CD8-positive, alpha-beta memory T cell (primary cell): ENCODE results near the gene ARF1. TPM values are rescaled to one million over a fixed set of nuclear protein-coding genes. Genes with fewer than 3 reads are reported as not detected.

Experiments
- CTCF ChIA-PET: fragments of 350-600 bp; sonication (Branson Sonifier 250); formaldehyde crosslinking; loops from one replicate; lab custom pipeline; 2021; ENCODE audit warnings: antibody characterized with exemption; lab: Charles Lee
- POLR2A ChIA-PET: fragments of 350-600 bp; sonication (Branson Sonifier 250); formaldehyde crosslinking; loops from one replicate; lab custom pipeline; 2021; ENCODE audit warnings: antibody characterized with exemption; lab: Charles Lee
- DNase-seq, 5 donors: peaks; one replicate each; pipeline versions ENCODE4 v3.0.0 to v3.0.0-alpha.2; 2020 to 2022; ENCODE audit warnings: mixed read lengths in 1 of 5
- H3K27ac ChIP-seq: one replicate; pipeline ENCODE4 v1.7.0; 2013; ENCODE audit warnings: low read depth, mild to moderate bottlenecking, low read length, moderate library complexity
- H3K27me3 ChIP-seq: 2 replicates; pipeline ENCODE4 v1.7.0; 2013; ENCODE audit warnings: low read length, mild to moderate bottlenecking; ENCODE audit not compliant: insufficient read depth, poor library complexity, severe bottlenecking
- H3K36me3 ChIP-seq: 2 replicates; pipeline ENCODE4 v1.7.0; 2013; ENCODE audit warnings: mild to moderate bottlenecking, low read length, moderate library complexity; ENCODE audit not compliant: insufficient read depth
- H3K4me1 ChIP-seq: 2 replicates; pipeline ENCODE4 v1.7.0; 2013; ENCODE audit warnings: mild to moderate bottlenecking, low read length, moderate library complexity; ENCODE audit not compliant: insufficient read depth
- H3K4me3 ChIP-seq: 2 replicates; pipeline ENCODE4 v1.7.0; 2013; ENCODE audit warnings: mild to moderate bottlenecking, low read length
- H3K9me3 ChIP-seq: 2 replicates; pipeline ENCODE4 v1.7.0; 2013; ENCODE audit warnings: mild to moderate bottlenecking, low read length
- H3K27ac Mint-ChIP-seq, 8 donors: one replicate each; pipeline ENCODE4 v1.8.0; 2020 to 2021; ENCODE audit warnings: mixed read lengths in 8 of 8, mild to moderate bottlenecking in 6 of 8, inconsistent platforms in 3 of 8, moderate library complexity in 3 of 8
- H3K27me3 Mint-ChIP-seq, 2 donors: one replicate each; pipeline ENCODE4 v1.8.0; 2020 to 2021; ENCODE audit warnings: mixed read lengths in 2 of 2, mild to moderate bottlenecking in 1 of 2, moderate library complexity in 1 of 2
- H3K36me3 Mint-ChIP-seq, 3 donors: one replicate each; pipeline ENCODE4 v1.8.0; 2020 to 2021; ENCODE audit warnings: mixed read lengths in 3 of 3, inconsistent platforms in 1 of 3, mild to moderate bottlenecking in 1 of 3
- H3K4me1 Mint-ChIP-seq, 3 donors: one replicate each; pipeline ENCODE4 v1.8.0; 2020 to 2021; ENCODE audit warnings: mixed read lengths in 3 of 3, inconsistent platforms in 1 of 3, mild to moderate bottlenecking in 1 of 3
- H3K4me3 Mint-ChIP-seq, 7 donors: one replicate each; pipeline ENCODE4 v1.8.0; 2020 to 2021; ENCODE audit warnings: mixed read lengths in 7 of 7, mild to moderate bottlenecking in 6 of 7, moderate library complexity in 4 of 7, inconsistent platforms in 2 of 7
- H3K9me3 Mint-ChIP-seq, 5 donors: one replicate each; pipeline ENCODE4 v1.8.0; 2020 to 2022; ENCODE audit warnings: mixed read lengths in 5 of 5, mild to moderate bottlenecking in 3 of 5, moderate library complexity in 2 of 5, inconsistent platforms in 1 of 5
- polyA plus RNA-seq: library from polyadenylated mRNA; unstranded; fragments of 300-500 nt; fragmentation: Illumina TruSeq; gene quantifications from one replicate; pipeline ENCODE4 v1.2.3, GENCODE V29; 2021
- total RNA-seq, 2 experiments: library from RNA; stranded (reverse); gene quantifications; one replicate each; pipeline ENCODE4 v1.2.3, GENCODE V29; 2021

The ARF1 gene
- total RNA-seq, result 100 to 1,000 TPM; 379 TPM
- 569 TPM for polyA plus RNA-seq

GRCh38 chr1:228082214-228082917 is at the start of gene ARF1:
TSS of gene ARF1 (plus strand) at chr1:228082708. CDS start at chr1:228097115, 14,407 bp downstream.
- no peaks in the 10 kb centered on the region for H3K27me3 ChIP-seq
- H3K4me3 ChIP-seq, result peak within 1 kb of the TSS; percentile 94
- POLR2A ChIA-PET, result interaction anchor here (0.5 to 2.0 kb wide), 7 partner anchors 14 to 404 kb away, joined by 3 to 17 read pairs (median 4); partner anchors contain the start of genes C1orf35, GUK1 and MRPL55
- peak within 1 kb of the TSS; percentile 96 for H3K27ac ChIP-seq
- Mint-ChIP-seq H3K4me3 (peak within 1 kb of the TSS; percentile 94 to 98 (median 96)), H3K4me1 (peaks cover 45 to 67% (median 48%) of the 10 kb centered on the region in 3 donors), H3K9me3 (no peaks in the 10 kb centered on the region), H3K36me3 (peaks cover 0 to 27% (median 3%) of the 10 kb centered on the region in 3 donors), H3K27me3 (no peaks in the 10 kb centered on the region), H3K27ac (peak within 1 kb of the TSS; percentile 92 to 99 (median 98))
- CTCF ChIA-PET, result interaction anchor here (0.7 to 1.4 kb wide), 5 partner anchors 20 to 320 kb away, joined by 3 to 5 read pairs (median 4); partner anchors contain the start of gene IBA57
- peaks cover 6% of the 10 kb centered on the region for H3K36me3 ChIP-seq
- no peaks in the 10 kb centered on the region for H3K9me3 ChIP-seq
- DNase-seq, result peak; percentile 89 to 97 (median 95)
- H3K4me1 ChIP-seq, result peaks cover 46% of the 10 kb centered on the region

GRCh38 chr1:228033376-228033775 is 49.1 kb upstream of the ARF1 start:
- H3K4me1 Mint-ChIP-seq, result peaks cover 0 to 3% (median 0%) of the 10 kb centered on the region in 3 donors
- Histone ChIP-seq H3K27ac (no peak overlapping the region), H3K36me3 (no peaks in the 10 kb centered on the region), H3K27me3 (peaks cover 29% of the 10 kb centered on the region), H3K9me3 (no peaks in the 10 kb centered on the region), H3K4me1 (peaks cover 7% of the 10 kb centered on the region), H3K4me3 (no peak overlapping the region)
- peaks cover 23 to 57% of the 10 kb centered on the region in 2 donors for H3K27me3 Mint-ChIP-seq
- H3K4me3 Mint-ChIP-seq, result no peak overlapping the region
- ChIA-PET CTCF (no interaction called here), POLR2A (no interaction called here)
- DNase-seq, result no peak
- H3K36me3 Mint-ChIP-seq, result peaks cover 0 to 1% (median 0%) of the 10 kb centered on the region in 3 donors
- H3K27ac Mint-ChIP-seq, result no peak overlapping the region
- H3K9me3 Mint-ChIP-seq, result no peaks in the 10 kb centered on the region

GRCh38 chr1:228034954-228035837 is 47.3 kb upstream of the ARF1 start:
- Histone ChIP-seq H3K36me3 (no peaks in the 10 kb centered on the region), H3K4me1 (peaks cover 7% of the 10 kb centered on the region), H3K27me3 (peaks cover 33% of the 10 kb centered on the region), H3K9me3 (no peaks in the 10 kb centered on the region), H3K27ac (no peak overlapping the region), H3K4me3 (no peak overlapping the region)
- peaks cover 0 to 3% (median 0%) of the 10 kb centered on the region in 3 donors for H3K4me1 Mint-ChIP-seq
- H3K27me3 Mint-ChIP-seq, result peaks cover 27 to 67% of the 10 kb centered on the region in 2 donors
- DNase-seq, result peak in 1 of 5 donors; percentile 21
- no peaks in the 10 kb centered on the region for H3K9me3 Mint-ChIP-seq
- H3K36me3 Mint-ChIP-seq, result peaks cover 0 to 1% (median 0%) of the 10 kb centered on the region in 3 donors
- H3K27ac Mint-ChIP-seq, result peak overlapping the region in 1 of 8 donors; percentile 71
- ChIA-PET CTCF (no interaction called here), POLR2A (no interaction called here)
- H3K4me3 Mint-ChIP-seq, result no peak overlapping the region

GRCh38 chr1:228035844-228036243 is 46.7 kb upstream of the ARF1 start:
- Mint-ChIP-seq H3K4me1 (peaks cover 0 to 3% (median 0%) of the 10 kb centered on the region in 3 donors), H3K27ac (no peak overlapping the region), H3K9me3 (no peaks in the 10 kb centered on the region), H3K4me3 (no peak overlapping the region), H3K36me3 (peaks cover 0 to 1% (median 0%) of the 10 kb centered on the region in 3 donors), H3K27me3 (peaks cover 24 to 66% of the 10 kb centered on the region in 2 donors)
- H3K27me3 ChIP-seq, result peaks cover 33% of the 10 kb centered on the region
- ChIA-PET CTCF (no interaction called here), POLR2A (no interaction called here)
- H3K27ac ChIP-seq, result no peak overlapping the region
- H3K36me3 ChIP-seq, result no peaks in the 10 kb centered on the region
- H3K9me3 ChIP-seq, result no peaks in the 10 kb centered on the region
- H3K4me3 ChIP-seq, result no peak overlapping the region
- H3K4me1 ChIP-seq, result peaks cover 7% of the 10 kb centered on the region
- DNase-seq, result no peak

- no peak for DNase-seq
- Histone ChIP-seq H3K4me1 (peaks cover 7% of the 10 kb centered on the region), H3K27me3 (peaks cover 33% of the 10 kb centered on the region), H3K27ac (no peak overlapping the region), H3K36me3 (no peaks in the 10 kb centered on the region), H3K9me3 (no peaks in the 10 kb centered on the region), H3K4me3 (no peak overlapping the region)
- peaks cover 0 to 3% (median 0%) of the 10 kb centered on the region in 3 donors for H3K4me1 Mint-ChIP-seq
- H3K27me3 Mint-ChIP-seq, result peaks cover 16 to 56% of the 10 kb centered on the region in 2 donors
- no peaks in the 10 kb centered on the region for H3K9me3 Mint-ChIP-seq
- POLR2A ChIA-PET, result no interaction called here
- H3K27ac Mint-ChIP-seq, result no peak overlapping the region
- H3K36me3 Mint-ChIP-seq, result peaks cover 0 to 1% (median 0%) of the 10 kb centered on the region in 3 donors
- H3K4me3 Mint-ChIP-seq, result peak overlapping the region in 1 of 7 donors; percentile 49
- CTCF ChIA-PET, result no interaction called here
Observed at GRCh38 chr1:228036701-228037231, 45.7 kb upstream of the ARF1 start.

- H3K9me3 ChIP-seq, result no peaks in the 10 kb centered on the region
- no peak overlapping the region for H3K27ac ChIP-seq
- peaks cover 33% of the 10 kb centered on the region for H3K27me3 ChIP-seq
- H3K4me3 ChIP-seq, result no peak overlapping the region
- Mint-ChIP-seq H3K4me3 (peak overlapping the region in 2 of 7 donors; percentile 45 to 49), H3K27me3 (peaks cover 16 to 51% of the 10 kb centered on the region in 2 donors), H3K36me3 (peaks cover 0 to under 1% (median 0%) of the 10 kb centered on the region in 3 donors), H3K27ac (peak overlapping the region in 1 of 8 donors; percentile 64), H3K4me1 (peaks cover 0 to 3% (median 0%) of the 10 kb centered on the region in 3 donors), H3K9me3 (no peaks in the 10 kb centered on the region)
- DNase-seq, result no peak
- H3K36me3 ChIP-seq, result no peaks in the 10 kb centered on the region
- POLR2A ChIA-PET, result no interaction called here
- CTCF ChIA-PET, result no interaction called here
- peaks cover 7% of the 10 kb centered on the region for H3K4me1 ChIP-seq
Observed at GRCh38 chr1:228037401-228038386, 44.8 kb upstream of the ARF1 start.

GRCh38 chr1:228038387-228039005 is 44.0 kb upstream of the ARF1 start:
- DNase-seq, result no peak
- Mint-ChIP-seq H3K4me3 (no peak overlapping the region), H3K9me3 (no peaks in the 10 kb centered on the region), H3K4me1 (peaks cover 0 to 3% (median 0%) of the 10 kb centered on the region in 3 donors), H3K27ac (no peak overlapping the region), H3K27me3 (peaks cover 16 to 44% of the 10 kb centered on the region in 2 donors), H3K36me3 (no peaks in the 10 kb centered on the region)
- no peak overlapping the region for H3K4me3 ChIP-seq
- H3K27me3 ChIP-seq, result peaks cover 33% of the 10 kb centered on the region
- no peaks in the 10 kb centered on the region for H3K36me3 ChIP-seq
- peaks cover 7% of the 10 kb centered on the region for H3K4me1 ChIP-seq
- no peak overlapping the region for H3K27ac ChIP-seq
- CTCF ChIA-PET, result no interaction called here
- no peaks in the 10 kb centered on the region for H3K9me3 ChIP-seq
- POLR2A ChIA-PET, result no interaction called here
